Endodermal cell (in vitro differentiated cells): ENCODE measurements around the gene SZT2. TPM values are rescaled to one million over a fixed set of nuclear protein-coding genes. Genes with fewer than 3 reads are reported as not detected.
A peak's percentile ranks its signal among the peaks of the same experiment; 100 is the strongest.
"Not testable (repeated sequence)": the region's sequence is repeated elsewhere in the genome, so short reads cannot be mapped to it uniquely, and the experiment has no call there.

Experiments used
- DNase-seq: peaks from one replicate; pipeline ENCODE4 v3.0.0-alpha.2; 2017
- H3K27ac ChIP-seq: 2 replicates; pipeline ENCODE4 v1.5.1; 2013; ENCODE audit warnings: mild to moderate bottlenecking, low read depth, low read length, moderate library complexity
- H3K27me3 ChIP-seq: 2 replicates; pipeline ENCODE4 v1.6.1; 2013; ENCODE audit warnings: mild to moderate bottlenecking, low read length, moderate library complexity; ENCODE audit not compliant: insufficient read depth, control insufficient read depth, poor library complexity, severe bottlenecking
- H3K36me3 ChIP-seq: 2 replicates; pipeline ENCODE4 v1.7.0; 2013; ENCODE audit warnings: mild to moderate bottlenecking, low read length, moderate library complexity; ENCODE audit not compliant: control insufficient read depth, insufficient read depth
- H3K4me1 ChIP-seq: one replicate; pipeline ENCODE4 v1.7.0; 2013; ENCODE audit warnings: low read length; ENCODE audit not compliant: control insufficient read depth, insufficient read depth
- H3K4me3 ChIP-seq: 2 replicates; pipeline ENCODE4 v1.5.1; 2013; ENCODE audit warnings: mild to moderate bottlenecking, low read length, moderate library complexity
- H3K9ac ChIP-seq: 2 replicates; pipeline ENCODE4 v1.6.1; 2013; ENCODE audit warnings: mild to moderate bottlenecking, low read length, moderate library complexity; ENCODE audit not compliant: poor library complexity, severe bottlenecking; ENCODE audit errors: extremely low read depth
- H3K9me3 ChIP-seq: 2 replicates; pipeline ENCODE4 v1.6.1; 2013; ENCODE audit warnings: mild to moderate bottlenecking, low read length, moderate library complexity; ENCODE audit not compliant: control insufficient read depth
- H3K27ac Mint-ChIP-seq: 2 replicates; pipeline ENCODE4 v1.8.0; 2020; ENCODE audit warnings: mixed read lengths
- H3K27me3 Mint-ChIP-seq: 2 replicates; pipeline ENCODE4 v1.8.0; 2021; ENCODE audit warnings: mild to moderate bottlenecking, mixed read lengths; ENCODE audit not compliant: insufficient read depth
- H3K36me3 Mint-ChIP-seq: 2 replicates; pipeline ENCODE4 v1.8.0; 2020; ENCODE audit warnings: low read depth, mixed read lengths
- H3K4me1 Mint-ChIP-seq: 2 replicates; pipeline ENCODE4 v1.8.0; 2020; ENCODE audit warnings: mixed read lengths
- H3K4me3 Mint-ChIP-seq: 2 replicates; pipeline ENCODE4 v1.8.0; 2020; ENCODE audit warnings: mild to moderate bottlenecking, moderate library complexity, mixed read lengths
- H3K9me3 Mint-ChIP-seq: 2 replicates; pipeline ENCODE4 v1.8.0; 2020; ENCODE audit warnings: mild to moderate bottlenecking, mixed read lengths
- CTCF ChIP-seq: fragments of 200-600 bp; sonication (generic); conservative IDR thresholded peaks from 2 replicates; pipeline ENCODE4 v1.5.0; 2021; ENCODE audit warnings: antibody characterized with exemption, mild to moderate bottlenecking
- WGBS, 2 experiments: methylation state at CpG; one replicate each; pipeline versions ENCODE4 v1.1.5 to v1.1.7; 2013; ENCODE audit warnings: missing lambda C conversion rate in 2 of 2, mixed read lengths in 1 of 2; ENCODE audit not compliant: insufficient coverage in 1 of 2, insufficient read length in 1 of 2; 5-methylcytosine and 5-hydroxymethylcytosine counted together
- total RNA-seq, 2 donors: library from RNA; stranded (reverse); fragmentation: NEBNext Ultra II Directional in 1 of 2; extraction: Animal tissue kit (Norgen Biotek cat#: 25700) in 1 of 2; gene quantifications; 2 replicates in 1 of 2; 3 replicates in 1 of 2; pipeline ENCODE4 v1.2.1, GENCODE V29; 2021

SZT2 gene
- total RNA-seq, 2 donors from 2014 or later: 55.6 to 59.7 TPM

- WGBS, 2 experiments: 9 to 22% methylated on average over 4 to 48 of the region's 48 CpGs
- Mint-ChIP-seq H3K27ac (no peak overlapping the region), H3K36me3 (peaks cover 28% of the 10 kb centered on the region)
Observed at GRCh38 chr1:43367026-43367903, 22.4 kb upstream of the SZT2 start.

GRCh38 chr1:43367904-43368645 is 21.6 kb upstream of the SZT2 start, which contains the start of gene ELOVL1:
Gene ELOVL1, minus strand, starts transcription at chr1:43368011. Its CDS starts 2,402 bp downstream, at chr1:43365609.
- Mint-ChIP-seq H3K4me1 (peaks cover 23% of the 10 kb centered on the region), H3K27ac (peak within 1 kb of the TSS; percentile 86), H3K27me3 (no peaks in the 10 kb centered on the region), H3K9me3 (no peaks in the 10 kb centered on the region), H3K4me3 (peak within 1 kb of the TSS; percentile 60), H3K36me3 (peaks cover 20% of the 10 kb centered on the region)
- Histone ChIP-seq H3K4me1 (peaks cover 5% of the 10 kb centered on the region), H3K4me3 (peak within 1 kb of the TSS; percentile 90), H3K36me3 (peaks cover 16% of the 10 kb centered on the region), H3K27me3 (no peaks in the 10 kb centered on the region), H3K9me3 (no peaks in the 10 kb centered on the region), H3K27ac (peak within 1 kb of the TSS; percentile 83), H3K9ac (peak within 1 kb of the TSS; percentile 52)
- 1% methylated on average over 38 to 58 of the region's 58 CpGs for WGBS, 2 experiments
- peak; percentile 52 for TF ChIP-seq CTCF
- peak; percentile 96 for DNase-seq

More at GRCh38 chr1:43367026-43367903, 22.4 kb upstream of the SZT2 start:
- Mint-ChIP-seq H3K9me3 (no peaks in the 10 kb centered on the region), H3K4me3 (peak overlapping the region; percentile 60), H3K4me1 (peaks cover 23% of the 10 kb centered on the region), H3K27me3 (no peaks in the 10 kb centered on the region)
- H3K9me3 ChIP-seq: no peaks in the 10 kb centered on the region
- H3K27me3 ChIP-seq: no peaks in the 10 kb centered on the region
- no peak overlapping the region for H3K27ac ChIP-seq
- peaks cover 5% of the 10 kb centered on the region for H3K4me1 ChIP-seq
- peaks cover 19% of the 10 kb centered on the region for H3K36me3 ChIP-seq
- peak overlapping the region; percentile 90 for H3K4me3 ChIP-seq
- TF ChIP-seq CTCF: no peak
- peak overlapping the region; percentile 27 for H3K9ac ChIP-seq
- no peak for DNase-seq

GRCh38 chr1:43368646-43369020 is 21.1 kb upstream of the SZT2 start:
- H3K9me3 ChIP-seq: no peaks in the 10 kb centered on the region
- no peak for DNase-seq
- Mint-ChIP-seq H3K9me3 (no peaks in the 10 kb centered on the region), H3K27me3 (no peaks in the 10 kb centered on the region), H3K27ac (peak overlapping the region; percentile 86), H3K4me3 (peak overlapping the region; percentile 60), H3K36me3 (peaks cover 17% of the 10 kb centered on the region), H3K4me1 (peaks cover 23% of the 10 kb centered on the region)
- H3K27ac ChIP-seq: peak overlapping the region; percentile 83
- H3K4me1 ChIP-seq: peaks cover 5% of the 10 kb centered on the region
- WGBS, 2 experiments: 40 to 45% methylated on average over 4 to 6 of the region's 6 CpGs
- H3K4me3 ChIP-seq: peak overlapping the region; percentile 81
- H3K27me3 ChIP-seq: no peaks in the 10 kb centered on the region
- H3K9ac ChIP-seq: peak overlapping the region; percentile 52
- no peak for TF ChIP-seq CTCF
- H3K36me3 ChIP-seq: peaks cover 16% of the 10 kb centered on the region

GRCh38 chr1:43369779-43370178 is 19.9 kb upstream of the SZT2 start:
- H3K4me1 Mint-ChIP-seq: peaks cover 23% of the 10 kb centered on the region
- not testable (repeated sequence) for H3K9ac ChIP-seq, H3K27me3 ChIP-seq, H3K9me3 Mint-ChIP-seq, H3K36me3 Mint-ChIP-seq, H3K27ac Mint-ChIP-seq, H3K4me3 ChIP-seq, H3K27me3 Mint-ChIP-seq, DNase-seq, H3K4me1 ChIP-seq, H3K9me3 ChIP-seq, H3K36me3 ChIP-seq, H3K4me3 Mint-ChIP-seq, H3K27ac ChIP-seq
- 93 to 94% methylated on average over 3 to 5 of the region's 6 CpGs for WGBS, 2 experiments
